Liver (tissue), 9 donors: ENCODE results near the gene UQCR11. TPM values are rescaled to one million over a fixed set of nuclear protein-coding genes. Genes with fewer than 3 reads are reported as not detected.

ENCODE experiments used
- DNase-seq: peaks from one replicate; pipeline ENCODE4 v3.0.0-alpha.2; 2017; ENCODE audit warnings: low spot score
- H3K27ac ChIP-seq, 2 donors: one replicate each; pipeline ENCODE4 v1.7.0; 2013; ENCODE audit warnings: inconsistent platforms in 2 of 2, low read length in 2 of 2, control low read depth in 1 of 2, low read depth in 1 of 2, mild to moderate bottlenecking in 1 of 2
- H3K27me3 ChIP-seq, 4 donors: one replicate each; pipeline versions ENCODE4 v1.6.1 to v1.7.0; 2013; ENCODE audit warnings: low read length in 3 of 4, inconsistent platforms in 1 of 4, mild to moderate bottlenecking in 1 of 4, moderate library complexity in 1 of 4; ENCODE audit not compliant: control insufficient read depth in 4 of 4, insufficient read depth in 4 of 4
- H3K36me3 ChIP-seq, 4 donors: one replicate each; pipeline versions ENCODE4 v1.6.1 to v1.7.0; 2013; ENCODE audit warnings: low read length in 3 of 4, mild to moderate bottlenecking in 3 of 4, low read depth in 1 of 4, moderate library complexity in 1 of 4; ENCODE audit not compliant: control insufficient read depth in 4 of 4, insufficient read depth in 3 of 4
- H3K4me1 ChIP-seq, 4 donors: one replicate each; pipeline versions ENCODE4 v1.6.1 to v1.7.0; 2013; ENCODE audit warnings: low read length in 3 of 4, mild to moderate bottlenecking in 3 of 4, moderate library complexity in 1 of 4; ENCODE audit not compliant: control insufficient read depth in 4 of 4, insufficient read depth in 4 of 4
- H3K4me3 ChIP-seq, 3 donors: one replicate each; pipeline versions ENCODE4 v1.6.1 to v1.7.0; 2013; ENCODE audit warnings: low read length in 3 of 3, control low read depth in 1 of 3, low read depth in 1 of 3, mild to moderate bottlenecking in 1 of 3
- H3K9ac ChIP-seq, 2 donors: one replicate each; pipeline ENCODE4 v1.7.0; 2013; ENCODE audit warnings: low read length in 2 of 2, mild to moderate bottlenecking in 2 of 2, moderate library complexity in 2 of 2, control low read depth in 1 of 2, low read depth in 1 of 2
- H3K9me3 ChIP-seq, 4 donors: one replicate each; pipeline versions ENCODE4 v1.6.1 to v1.7.0; 2013; ENCODE audit warnings: low read length in 3 of 4; ENCODE audit not compliant: control insufficient read depth in 4 of 4
- EGR1 ChIP-seq, 2 donors: IDR thresholded peaks; 2 replicates each; pipeline ENCODE4 v1.6.1; 2016 to 2018; ENCODE audit warnings: antibody characterized with exemption in 2 of 2, low read depth in 2 of 2
- FOXA1 ChIP-seq: IDR thresholded peaks from 2 replicates; pipeline ENCODE4 v1.6.1; 2016; ENCODE audit warnings: antibody characterized with exemption
- FOXA2 ChIP-seq: IDR thresholded peaks from 2 replicates; pipeline ENCODE4 v1.6.1; 2016; ENCODE audit warnings: antibody characterized with exemption
- GABPA ChIP-seq, 2 donors: IDR thresholded peaks in 1 of 2; conservative IDR thresholded peaks in 1 of 2; 2 replicates each; pipeline ENCODE4 v1.6.1; 2016; ENCODE audit warnings: antibody characterized with exemption in 2 of 2, mild to moderate bottlenecking in 1 of 2, moderate library complexity in 1 of 2
- HNF4A ChIP-seq, 2 donors: conservative IDR thresholded peaks; 2 replicates each; pipeline ENCODE4 v1.6.1; 2016; ENCODE audit warnings: antibody characterized with exemption in 2 of 2, mild to moderate bottlenecking in 2 of 2
- HNF4G ChIP-seq: IDR thresholded peaks from 2 replicates; pipeline ENCODE4 v1.6.1; 2016; ENCODE audit warnings: antibody characterized with exemption
- JUND ChIP-seq, 2 donors: IDR thresholded peaks; 2 replicates each; pipeline ENCODE4 v1.6.1; 2016; ENCODE audit warnings: antibody characterized with exemption in 2 of 2
- NR2F2 ChIP-seq: IDR thresholded peaks from 2 replicates; pipeline ENCODE4 v1.6.1; 2016; ENCODE audit warnings: antibody characterized with exemption
- RAD21 ChIP-seq, 2 donors: IDR thresholded peaks; 2 replicates each; pipeline ENCODE4 v1.6.1; 2016; ENCODE audit warnings: antibody characterized with exemption in 2 of 2, mild to moderate bottlenecking in 2 of 2
- RXRA ChIP-seq, 2 donors: IDR thresholded peaks; 2 replicates each; pipeline ENCODE4 v1.6.1; 2017 to 2018; ENCODE audit warnings: antibody characterized with exemption in 2 of 2, mild to moderate bottlenecking in 1 of 2
- SP1 ChIP-seq: IDR thresholded peaks from 2 replicates; pipeline ENCODE4 v1.6.1; 2018; ENCODE audit warnings: antibody characterized with exemption, mild to moderate bottlenecking
- YY1 ChIP-seq: IDR thresholded peaks from 2 replicates; pipeline ENCODE4 v1.6.1; 2016; ENCODE audit warnings: antibody characterized with exemption, mild to moderate bottlenecking
- WGBS: extraction: QIAGEN DNeasy Blood & Tissue Kit; methylation state at CpG from one replicate; pipeline ENCODE4 v1.1.7; 2013; 5-methylcytosine and 5-hydroxymethylcytosine counted together
- polyA plus RNA-seq, 2 donors: library from polyadenylated mRNA; stranded (reverse) in 1 of 2; unstranded in 1 of 2; fragments of 200-250 nt in 1 of 2; fragments of >200 nt in 1 of 2; fragmentation: Nextera tagmentation in 1 of 2; extraction: Ambion mirVana in 1 of 2; gene quantifications; one replicate each; pipeline versions ENCODE4 v1.2.1 to v1.2.3, GENCODE V29; 2013 to 2015
- total RNA-seq, 2 donors: library from RNA; depleted of rRNA; stranded (reverse); fragments of >200 nt; gene quantifications; one replicate each; pipeline ENCODE4 v1.2.3, GENCODE V29; 2014
- TF ChIP-seq, protein P1 (sequence below): IDR thresholded peaks from 2 replicates; pipeline ENCODE4 v1.6.1; 2016; ENCODE audit warnings: antibody characterized with exemption, mild to moderate bottlenecking
- TF ChIP-seq, protein P2 (sequence below): IDR thresholded peaks from 2 replicates; pipeline ENCODE4 v1.6.1; 2016; ENCODE audit warnings: antibody characterized with exemption
- TF ChIP-seq, protein P3 (sequence below): IDR thresholded peaks from 2 replicates; pipeline ENCODE4 v1.6.1; 2016; ENCODE audit warnings: antibody characterized with exemption
- TF ChIP-seq, protein P4 (sequence below): fragments of 150-350 bp; IDR thresholded peaks from 2 replicates; pipeline ENCODE4 v1.5.1; 2017; ENCODE audit warnings: improper control_type of control experiment, low read depth, low read length; ENCODE audit not compliant: missing input control
- donor health status: healthy.
- donor health status: healthy.
- donor health status: healthy.
- donor health status: healthy.
- donor health status: healthy.

UQCR11 gene
- total and polyA plus RNA-seq, 4 donors, result 23.8 to 862 (median 82.3) TPM

DNA sequence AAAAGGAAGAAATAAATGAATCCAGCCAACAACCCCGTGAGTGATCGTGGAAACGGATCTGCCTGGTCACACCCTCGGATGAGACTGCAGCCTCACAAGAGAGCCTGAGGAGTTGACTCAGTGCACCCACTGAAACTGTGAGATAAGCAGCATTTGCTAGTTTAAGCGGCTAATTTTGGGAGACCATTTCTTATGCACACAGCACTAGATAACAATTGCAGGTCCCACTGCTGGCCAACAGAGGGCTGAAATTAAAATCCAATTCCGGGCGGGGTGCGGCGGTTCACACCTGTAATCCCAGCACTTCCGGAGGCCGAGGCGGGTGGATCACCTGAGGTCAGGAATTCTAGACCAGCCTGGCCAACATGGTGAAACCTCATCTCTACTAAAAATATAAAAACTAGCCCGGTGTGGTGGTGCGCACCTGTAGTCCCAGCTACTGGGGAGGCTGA lies 3.6 kb downstream of the UQCR11 start:
- 90% methylated on average over 14 of the region's 14 CpGs for WGBS
- Histone ChIP-seq H3K27ac (no peak overlapping the region), H3K4me1 (peaks cover 5 to 26% (median 19%) of the 10 kb centered on the region in 4 donors), H3K36me3 (peaks cover 7 to 21% (median 12%) of the 10 kb centered on the region in 4 donors), H3K27me3 (no peaks in the 10 kb centered on the region), H3K4me3 (no peak overlapping the region), H3K9me3 (no peaks in the 10 kb centered on the region), H3K9ac (no peak overlapping the region)
- TF ChIP-seq EGR1 (IDR thresholded peaks at IDR 0.05; ENCODE audit: low read depth in 2 of 2) (no peak), GABPA (IDR thresholded peaks at IDR 0.05 in 1 of 2, conservative IDR thresholded peaks at IDR 0.05 in 1 of 2) (no peak), FOXA2 (no peak), RAD21 (IDR thresholded peaks at IDR 0.05) (no peak), HNF4G (no peak), RXRA (IDR thresholded peaks at IDR 0.05) (no peak), HNF4A (conservative IDR thresholded peaks at IDR 0.05) (no peak), SP1 (no peak), YY1 (no peak), NR2F2 (no peak)
- TF ChIP-seq, protein P1, sequence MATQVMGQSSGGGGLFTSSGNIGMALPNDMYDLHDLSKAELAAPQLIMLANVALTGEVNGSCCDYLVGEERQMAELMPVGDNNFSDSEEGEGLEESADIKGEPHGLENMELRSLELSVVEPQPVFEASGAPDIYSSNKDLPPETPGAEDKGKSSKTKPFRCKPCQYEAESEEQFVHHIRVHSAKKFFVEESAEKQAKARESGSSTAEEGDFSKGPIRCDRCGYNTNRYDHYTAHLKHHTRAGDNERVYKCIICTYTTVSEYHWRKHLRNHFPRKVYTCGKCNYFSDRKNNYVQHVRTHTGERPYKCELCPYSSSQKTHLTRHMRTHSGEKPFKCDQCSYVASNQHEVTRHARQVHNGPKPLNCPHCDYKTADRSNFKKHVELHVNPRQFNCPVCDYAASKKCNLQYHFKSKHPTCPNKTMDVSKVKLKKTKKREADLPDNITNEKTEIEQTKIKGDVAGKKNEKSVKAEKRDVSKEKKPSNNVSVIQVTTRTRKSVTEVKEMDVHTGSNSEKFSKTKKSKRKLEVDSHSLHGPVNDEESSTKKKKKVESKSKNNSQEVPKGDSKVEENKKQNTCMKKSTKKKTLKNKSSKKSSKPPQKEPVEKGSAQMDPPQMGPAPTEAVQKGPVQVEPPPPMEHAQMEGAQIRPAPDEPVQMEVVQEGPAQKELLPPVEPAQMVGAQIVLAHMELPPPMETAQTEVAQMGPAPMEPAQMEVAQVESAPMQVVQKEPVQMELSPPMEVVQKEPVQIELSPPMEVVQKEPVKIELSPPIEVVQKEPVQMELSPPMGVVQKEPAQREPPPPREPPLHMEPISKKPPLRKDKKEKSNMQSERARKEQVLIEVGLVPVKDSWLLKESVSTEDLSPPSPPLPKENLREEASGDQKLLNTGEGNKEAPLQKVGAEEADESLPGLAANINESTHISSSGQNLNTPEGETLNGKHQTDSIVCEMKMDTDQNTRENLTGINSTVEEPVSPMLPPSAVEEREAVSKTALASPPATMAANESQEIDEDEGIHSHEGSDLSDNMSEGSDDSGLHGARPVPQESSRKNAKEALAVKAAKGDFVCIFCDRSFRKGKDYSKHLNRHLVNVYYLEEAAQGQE, result no peak
- TF ChIP-seq, protein P2, sequence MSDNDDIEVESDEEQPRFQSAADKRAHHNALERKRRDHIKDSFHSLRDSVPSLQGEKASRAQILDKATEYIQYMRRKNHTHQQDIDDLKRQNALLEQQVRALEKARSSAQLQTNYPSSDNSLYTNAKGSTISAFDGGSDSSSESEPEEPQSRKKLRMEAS, result no peak
- no peak for DNase-seq

DNA sequence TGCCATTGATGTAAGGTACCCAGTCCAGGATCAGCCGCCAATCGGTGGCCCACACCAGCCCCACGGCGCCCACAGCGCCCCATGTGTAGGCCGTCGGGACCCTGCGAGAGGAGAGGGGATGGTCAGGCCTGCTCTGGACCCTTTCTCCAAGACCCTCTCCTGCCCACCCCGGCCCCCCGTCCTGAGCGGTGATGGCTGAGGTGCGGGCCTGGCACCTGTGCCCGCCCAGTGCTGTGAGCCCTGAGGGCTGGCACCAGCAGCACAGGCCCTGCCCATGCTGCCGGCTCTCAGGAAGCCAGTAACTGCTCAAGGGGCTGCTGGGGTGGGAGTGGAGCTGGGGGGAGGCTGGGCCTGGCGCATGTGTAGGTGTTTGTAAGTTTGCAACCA lies 5.8 kb downstream of the UQCR11 start:
- Histone ChIP-seq H3K27ac (no peak overlapping the region), H3K4me3 (no peak overlapping the region), H3K4me1 (peaks cover 0 to 16% (median 10%) of the 10 kb centered on the region in 4 donors), H3K27me3 (no peaks in the 10 kb centered on the region), H3K9me3 (no peaks in the 10 kb centered on the region), H3K9ac (no peak overlapping the region), H3K36me3 (peaks cover 7 to 24% (median 12%) of the 10 kb centered on the region in 4 donors)
- no peak for TF ChIP-seq FOXA1
- TF ChIP-seq GABPA (IDR thresholded peaks at IDR 0.05 in 1 of 2, conservative IDR thresholded peaks at IDR 0.05 in 1 of 2), result no peak
- TF ChIP-seq NR2F2, result no peak
- TF ChIP-seq SP1, result no peak
- WGBS, result 95% methylated on average over 15 of the region's 15 CpGs
- no peak for DNase-seq

DNA sequence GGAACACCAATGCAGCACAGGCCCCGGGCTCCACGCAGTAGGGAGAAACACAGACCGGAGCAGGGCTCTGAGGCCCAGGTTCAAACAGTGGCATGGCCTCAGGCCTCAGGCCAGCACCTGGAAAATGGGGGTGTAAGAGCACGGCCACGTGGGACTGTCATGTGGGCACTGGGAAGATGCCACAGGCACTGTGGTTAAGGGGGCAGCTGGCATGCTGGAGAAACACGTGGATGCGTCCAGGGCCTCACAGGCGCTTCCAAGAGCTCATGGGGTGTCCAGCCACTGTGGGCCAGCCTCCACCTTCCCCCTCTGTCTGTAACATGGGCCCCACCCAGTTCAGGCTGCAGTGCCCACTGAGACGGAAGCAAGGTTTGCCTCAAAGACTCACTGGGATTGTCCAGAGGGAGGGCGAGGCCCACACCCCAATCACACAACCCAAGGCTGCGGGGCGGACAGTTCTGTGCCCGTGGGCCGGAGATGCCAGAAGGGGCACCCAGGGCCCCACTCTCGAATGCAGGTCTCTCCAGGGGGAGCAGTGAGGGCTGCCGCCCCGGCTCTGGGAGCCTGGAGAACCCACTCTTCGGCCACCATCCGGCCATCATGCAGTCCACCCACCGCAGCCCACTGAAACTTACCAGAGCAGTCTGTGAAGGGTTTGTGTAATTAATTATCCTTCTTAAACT lies 6.3 kb downstream of the UQCR11 start:
- H3K36me3 ChIP-seq, result peaks cover 7 to 24% (median 12%) of the 10 kb centered on the region in 4 donors
- TF ChIP-seq, protein P3, sequence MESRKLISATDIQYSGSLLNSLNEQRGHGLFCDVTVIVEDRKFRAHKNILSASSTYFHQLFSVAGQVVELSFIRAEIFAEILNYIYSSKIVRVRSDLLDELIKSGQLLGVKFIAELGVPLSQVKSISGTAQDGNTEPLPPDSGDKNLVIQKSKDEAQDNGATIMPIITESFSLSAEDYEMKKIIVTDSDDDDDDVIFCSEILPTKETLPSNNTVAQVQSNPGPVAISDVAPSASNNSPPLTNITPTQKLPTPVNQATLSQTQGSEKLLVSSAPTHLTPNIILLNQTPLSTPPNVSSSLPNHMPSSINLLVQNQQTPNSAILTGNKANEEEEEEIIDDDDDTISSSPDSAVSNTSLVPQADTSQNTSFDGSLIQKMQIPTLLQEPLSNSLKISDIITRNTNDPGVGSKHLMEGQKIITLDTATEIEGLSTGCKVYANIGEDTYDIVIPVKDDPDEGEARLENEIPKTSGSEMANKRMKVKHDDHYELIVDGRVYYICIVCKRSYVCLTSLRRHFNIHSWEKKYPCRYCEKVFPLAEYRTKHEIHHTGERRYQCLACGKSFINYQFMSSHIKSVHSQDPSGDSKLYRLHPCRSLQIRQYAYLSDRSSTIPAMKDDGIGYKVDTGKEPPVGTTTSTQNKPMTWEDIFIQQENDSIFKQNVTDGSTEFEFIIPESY, result no peak
- TF ChIP-seq JUND (IDR thresholded peaks at IDR 0.05) (no peak), NR2F2 (no peak), GABPA (IDR thresholded peaks at IDR 0.05 in 1 of 2, conservative IDR thresholded peaks at IDR 0.05 in 1 of 2) (no peak), YY1 (no peak), SP1 (no peak)
- TF ChIP-seq, protein P4, sequence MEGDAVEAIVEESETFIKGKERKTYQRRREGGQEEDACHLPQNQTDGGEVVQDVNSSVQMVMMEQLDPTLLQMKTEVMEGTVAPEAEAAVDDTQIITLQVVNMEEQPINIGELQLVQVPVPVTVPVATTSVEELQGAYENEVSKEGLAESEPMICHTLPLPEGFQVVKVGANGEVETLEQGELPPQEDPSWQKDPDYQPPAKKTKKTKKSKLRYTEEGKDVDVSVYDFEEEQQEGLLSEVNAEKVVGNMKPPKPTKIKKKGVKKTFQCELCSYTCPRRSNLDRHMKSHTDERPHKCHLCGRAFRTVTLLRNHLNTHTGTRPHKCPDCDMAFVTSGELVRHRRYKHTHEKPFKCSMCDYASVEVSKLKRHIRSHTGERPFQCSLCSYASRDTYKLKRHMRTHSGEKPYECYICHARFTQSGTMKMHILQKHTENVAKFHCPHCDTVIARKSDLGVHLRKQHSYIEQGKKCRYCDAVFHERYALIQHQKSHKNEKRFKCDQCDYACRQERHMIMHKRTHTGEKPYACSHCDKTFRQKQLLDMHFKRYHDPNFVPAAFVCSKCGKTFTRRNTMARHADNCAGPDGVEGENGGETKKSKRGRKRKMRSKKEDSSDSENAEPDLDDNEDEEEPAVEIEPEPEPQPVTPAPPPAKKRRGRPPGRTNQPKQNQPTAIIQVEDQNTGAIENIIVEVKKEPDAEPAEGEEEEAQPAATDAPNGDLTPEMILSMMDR, result no peak
- TF ChIP-seq, protein P2, result no peak

More for the DNA sequence above, 6.3 kb downstream of the UQCR11 start:
- Histone ChIP-seq H3K4me1 (peaks cover 0 to 11% (median 9%) of the 10 kb centered on the region in 4 donors), H3K9me3 (no peaks in the 10 kb centered on the region), H3K27me3 (no peaks in the 10 kb centered on the region), H3K27ac (no peak overlapping the region), H3K4me3 (no peak overlapping the region), H3K9ac (no peak overlapping the region)
- DNase-seq, result no peak
- 93% methylated on average over 20 of the region's 20 CpGs for WGBS
